ENCODE measurements around the gene SH3RF3.
A peak's percentile ranks its signal among the peaks of the same experiment; 100 is the strongest.

SH3RF3 gene

GRCh38 chr2:109247812-109248211, 118.8 kb downstream of the SH3RF3 start:
- intact Hi-C loops (cut with DNase I): no loop called here
- DNase-seq: peak in 1 of 10 donors; percentile 42

- intact Hi-C loops (cut with DNase I): no loop called here
- DNase-seq: no peak
Observed at GRCh38 chr2:109248590-109248989, 119.6 kb downstream of the SH3RF3 start.

DNA sequence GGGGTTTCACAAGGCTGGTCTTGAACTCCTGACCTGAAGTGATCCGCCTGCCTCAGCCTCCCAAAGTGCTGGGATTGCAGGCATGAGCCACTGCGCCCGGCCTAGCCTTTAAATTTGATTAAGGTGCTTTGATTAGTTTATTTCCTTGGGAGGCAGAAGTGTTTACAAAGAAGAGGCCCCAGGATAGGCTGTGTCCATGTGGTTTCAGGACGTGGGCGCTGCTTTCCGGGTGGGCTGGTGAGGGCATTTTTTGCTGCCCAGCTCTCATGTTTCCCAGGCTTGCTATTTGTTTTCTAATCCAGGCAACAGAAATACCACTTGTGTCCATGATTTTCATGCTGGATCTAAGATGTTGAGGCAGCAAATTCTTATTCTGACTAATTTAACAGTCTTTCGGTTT, 124.2 kb downstream of the SH3RF3 start:
- intact Hi-C loops (cut with DNase I): no loop called here
- peak in 1 of 10 donors; percentile 51 for DNase-seq

- intact Hi-C loops (cut with DNase I): no loop called here
- DNase-seq: peak in 1 of 10 donors; percentile 66
Observed at GRCh38 chr2:109254174-109254904, 125.3 kb downstream of the SH3RF3 start.

DNA sequence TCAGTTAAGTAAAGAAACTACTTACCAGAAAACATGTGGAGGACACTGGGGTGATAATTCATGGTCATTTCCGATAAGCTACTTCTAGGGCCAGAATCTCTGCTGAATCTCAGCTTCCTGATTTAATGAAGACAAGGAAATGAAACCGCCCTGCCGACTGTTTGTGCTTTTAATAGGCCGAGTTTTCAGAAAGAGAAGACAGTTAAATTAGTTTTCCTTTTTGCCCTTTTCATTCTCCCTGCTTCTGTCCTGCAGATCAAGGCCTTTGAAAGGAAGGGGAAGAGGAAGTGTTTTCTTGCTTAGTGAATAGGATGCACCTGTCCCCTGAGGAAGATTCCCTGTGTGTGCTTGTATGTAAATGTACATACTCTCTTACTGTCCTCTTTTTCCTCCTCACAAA, 126.6 kb downstream of the SH3RF3 start:
- intact Hi-C loops (cut with DNase I): no loop called here
- DNase-seq: peak in 1 of 10 donors; percentile 40

- DNase-seq: peak in 1 of 10 donors; percentile 32
- intact Hi-C loops (cut with DNase I): no loop called here
Observed at GRCh38 chr2:109256111-109256510, 127.1 kb downstream of the SH3RF3 start.

GRCh38 chr2:109256921-109257320, 127.9 kb downstream of the SH3RF3 start:
- intact Hi-C loops (cut with DNase I): no loop called here

DNA sequence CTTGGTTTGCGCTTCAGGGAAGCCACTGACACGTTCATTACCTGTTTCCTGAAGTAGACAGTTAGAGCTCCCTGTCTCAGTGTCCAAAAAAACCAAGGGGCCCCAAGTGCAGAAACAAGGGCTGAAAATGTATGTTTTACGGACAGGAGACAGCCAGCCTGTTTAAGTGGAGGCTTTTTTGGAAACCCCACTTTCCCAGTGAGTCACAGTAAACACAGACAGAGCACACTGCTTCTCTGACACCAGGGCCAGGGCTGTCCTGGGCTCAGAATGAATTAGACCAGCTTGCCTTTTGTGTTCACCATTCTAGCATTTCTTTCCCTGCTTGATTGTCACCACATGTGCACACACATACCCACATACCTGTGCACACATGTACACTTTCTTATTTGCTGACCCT, 128.6 kb downstream of the SH3RF3 start:
- intact Hi-C loops (cut with DNase I): no loop called here
- DNase-seq: peak in 1 of 10 donors; percentile 26

More at GRCh38 chr2:109256921-109257320, 127.9 kb downstream of the SH3RF3 start:
- peak in 1 of 10 donors; percentile 82 for DNase-seq

GRCh38 chr2:109258376-109258775, 129.4 kb downstream of the SH3RF3 start:
- peak in 1 of 10 donors; percentile 78 for DNase-seq
- intact Hi-C loops (cut with DNase I): no loop called here

DNA sequence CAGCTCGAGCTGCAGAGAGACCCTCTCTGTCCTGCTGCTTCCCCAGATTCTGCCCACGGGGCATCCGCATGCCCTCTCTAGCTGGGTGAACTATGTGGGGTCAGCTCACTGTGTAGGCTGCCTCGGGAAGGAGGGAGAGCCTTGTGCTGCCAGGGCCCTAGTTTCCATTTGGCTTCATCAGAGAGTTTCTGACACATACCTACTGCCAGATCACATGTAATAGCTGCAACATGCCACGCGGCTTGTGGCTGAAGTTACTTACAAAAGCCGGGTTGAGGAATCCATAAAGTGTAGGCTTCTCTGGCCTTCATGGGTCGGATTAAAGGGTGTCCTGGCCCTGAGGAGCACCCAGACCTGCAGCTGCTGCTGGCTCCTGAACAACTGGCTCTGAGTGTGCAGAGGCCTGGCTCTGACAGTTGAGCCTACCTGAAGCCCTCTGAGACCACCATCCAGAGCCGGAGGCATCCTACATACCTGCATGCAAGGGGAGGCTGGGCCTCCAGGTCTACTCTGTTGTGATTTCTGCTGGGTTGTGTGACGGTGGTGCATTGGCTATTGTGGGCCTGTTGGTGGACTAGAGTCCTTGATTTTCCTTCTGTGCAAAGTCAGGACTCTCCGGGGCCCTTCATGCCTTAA, 130.0 kb downstream of the SH3RF3 start:
- intact Hi-C loops (cut with DNase I): no loop called here
- DNase-seq: peak in 1 of 10 donors; percentile 66

DNA sequence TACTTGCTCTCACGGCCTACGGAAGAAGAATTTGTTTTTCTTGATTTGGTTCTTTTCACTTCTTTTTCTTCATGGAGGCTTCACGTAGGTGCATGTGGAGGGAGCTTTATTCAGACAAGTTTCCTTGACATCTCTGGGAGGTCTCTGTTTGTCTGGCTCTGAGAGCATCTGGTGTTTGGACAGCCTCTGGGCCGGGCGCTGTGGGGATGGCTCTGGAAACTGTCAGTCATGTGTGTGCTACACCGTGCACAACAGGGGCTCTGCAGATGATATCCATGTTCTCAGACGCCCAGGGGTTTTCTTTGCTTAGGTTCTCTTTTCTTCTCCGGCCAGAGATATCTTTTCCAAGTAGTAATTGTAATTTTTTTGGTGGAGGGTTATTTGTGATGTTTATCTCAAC, 130.7 kb downstream of the SH3RF3 start:
- intact Hi-C loops (cut with DNase I): no loop called here
- DNase-seq: peak in 2 of 10 donors; percentile 11 to 27

- DNase-seq: peak in 2 of 10 donors; percentile 21 to 73
- intact Hi-C loops (cut with DNase I): no loop called here
Observed at GRCh38 chr2:109260116-109260855, 131.3 kb downstream of the SH3RF3 start.

DNA sequence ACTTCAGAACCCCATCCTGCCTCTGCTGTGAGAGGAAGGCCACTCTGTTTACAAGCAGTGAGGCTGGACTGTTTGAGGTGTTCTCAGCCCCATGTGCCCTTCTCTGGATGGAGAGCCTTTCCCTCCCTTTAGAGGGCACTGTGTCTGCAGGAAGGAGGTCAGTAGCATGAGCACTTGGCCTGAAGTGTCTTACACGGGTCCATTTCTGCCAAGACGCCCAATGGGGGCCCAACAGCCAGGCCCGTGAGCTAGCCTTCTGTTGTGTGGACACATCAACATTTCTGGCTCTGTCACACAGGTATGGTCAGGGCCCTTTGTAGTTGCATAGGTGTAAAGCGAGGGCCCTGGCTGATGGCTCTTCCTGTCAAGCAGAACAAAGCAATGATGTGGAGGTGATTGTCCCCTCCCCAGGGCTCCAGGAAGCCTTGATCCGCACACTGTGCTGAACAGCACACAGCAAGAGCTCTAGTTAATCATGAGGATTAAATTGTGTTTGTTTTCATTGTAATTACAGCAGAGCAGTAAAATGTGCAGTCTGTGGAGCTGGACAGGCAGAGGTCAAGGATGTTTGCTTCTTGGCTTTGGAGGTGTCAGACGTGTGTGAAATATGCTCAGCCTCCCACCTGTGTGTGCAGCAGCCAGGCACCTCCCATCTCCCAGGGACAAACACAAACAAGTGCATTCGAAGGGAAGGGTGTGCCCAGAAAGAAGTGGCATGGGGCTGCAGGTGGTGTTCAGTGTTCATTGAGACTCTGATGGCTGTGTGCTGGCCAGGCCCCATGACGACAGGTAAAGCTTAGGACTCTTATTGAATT, 132.1 kb downstream of the SH3RF3 start:
- peak in 2 of 10 donors; percentile 21 to 49 for DNase-seq
- intact Hi-C loops (cut with DNase I): no loop called here

GRCh38 chr2:109261906-109262631, 133.1 kb downstream of the SH3RF3 start:
- DNase-seq: peak in 3 of 10 donors; percentile 1 to 47 (median 41)
- intact Hi-C loops (cut with DNase I): no loop called here

DNA sequence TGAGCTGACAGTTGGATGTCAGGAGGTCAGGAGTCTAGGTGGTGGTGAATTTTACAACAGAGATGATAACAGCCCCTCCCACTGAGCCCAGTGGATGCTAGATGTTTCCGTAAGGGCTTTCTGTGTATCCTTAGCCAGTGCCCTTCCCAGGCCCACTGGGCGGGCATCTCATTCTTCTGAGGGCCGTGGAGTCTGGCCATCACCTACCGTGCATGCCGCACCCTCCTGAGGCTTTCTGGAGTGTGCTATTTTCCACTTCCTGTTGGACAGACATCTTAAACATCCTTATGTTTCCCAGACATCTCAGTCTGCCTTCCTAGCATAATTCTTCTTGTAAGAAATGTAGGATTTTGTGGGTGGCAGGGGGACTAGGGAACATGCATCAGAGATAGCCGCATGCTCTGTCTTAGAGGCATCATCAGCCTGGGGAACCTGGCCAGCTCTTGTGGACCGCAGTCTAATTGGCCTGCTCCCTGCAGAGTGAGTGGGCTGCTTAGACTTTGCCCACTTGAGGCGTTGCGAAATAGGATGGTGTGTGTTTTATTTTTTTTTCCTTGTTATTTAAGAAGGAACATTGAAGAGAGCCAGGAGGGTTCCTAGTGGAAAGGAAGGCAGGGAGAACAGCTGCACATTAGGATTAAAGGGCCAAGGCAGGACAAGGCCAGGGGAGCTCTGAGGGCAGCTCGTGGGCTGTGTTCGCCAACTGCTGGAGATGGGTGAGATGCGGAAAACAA, 135.8 kb downstream of the SH3RF3 start:
- DNase-seq: peak in 5 of 10 donors; percentile 56 to 92 (median 87)
- intact Hi-C loops (cut with DNase I): no loop called here

- intact Hi-C loops (cut with DNase I): no loop called here
- peak in 1 of 10 donors; percentile 20 for DNase-seq
Observed at GRCh38 chr2:109265369-109265768, 136.4 kb downstream of the SH3RF3 start.

DNA sequence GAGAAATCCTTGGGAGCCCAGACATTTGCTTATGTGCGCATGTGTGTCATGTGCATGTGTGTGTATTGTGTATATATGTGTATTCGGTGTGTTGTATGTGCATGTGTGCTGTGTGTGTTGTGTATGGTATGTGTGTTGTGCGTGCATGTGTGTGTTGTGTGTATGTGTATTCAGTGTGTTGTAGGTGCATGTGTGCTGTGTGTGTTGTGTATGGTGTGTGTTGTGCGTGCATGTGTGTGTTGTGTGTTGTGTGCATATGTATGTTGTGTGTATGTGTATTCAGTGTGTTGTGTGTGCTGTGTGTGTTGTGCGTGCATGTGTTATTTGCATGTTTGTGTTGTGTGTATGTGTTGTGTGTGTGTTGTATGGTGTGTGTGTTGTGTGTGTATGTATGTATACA, 136.9 kb downstream of the SH3RF3 start:
- intact Hi-C loops (cut with DNase I): no loop called here
- peak in 1 of 10 donors; percentile 40 for DNase-seq

- peak in 2 of 10 donors; percentile 19 to 73 for DNase-seq
- intact Hi-C loops (cut with DNase I): no loop called here
Observed at GRCh38 chr2:109266496-109266895, 137.5 kb downstream of the SH3RF3 start.
